HG03439 (cell line): ENCODE data around the gene SLC38A4.
"Not testable (repeated sequence)": the region's sequence is repeated elsewhere in the genome, so short reads cannot be mapped to it uniquely, and the experiment has no call there.

Source experiments
- ATAC-seq: cut with Tn5 transposase; IDR thresholded peaks from one replicate; pipeline ENCODE4 v1.9.1; 2021; ENCODE audit warnings: mild to moderate bottlenecking, moderate library complexity; ENCODE audit not compliant: unreplicated experiment

The SLC38A4 gene, protein sequence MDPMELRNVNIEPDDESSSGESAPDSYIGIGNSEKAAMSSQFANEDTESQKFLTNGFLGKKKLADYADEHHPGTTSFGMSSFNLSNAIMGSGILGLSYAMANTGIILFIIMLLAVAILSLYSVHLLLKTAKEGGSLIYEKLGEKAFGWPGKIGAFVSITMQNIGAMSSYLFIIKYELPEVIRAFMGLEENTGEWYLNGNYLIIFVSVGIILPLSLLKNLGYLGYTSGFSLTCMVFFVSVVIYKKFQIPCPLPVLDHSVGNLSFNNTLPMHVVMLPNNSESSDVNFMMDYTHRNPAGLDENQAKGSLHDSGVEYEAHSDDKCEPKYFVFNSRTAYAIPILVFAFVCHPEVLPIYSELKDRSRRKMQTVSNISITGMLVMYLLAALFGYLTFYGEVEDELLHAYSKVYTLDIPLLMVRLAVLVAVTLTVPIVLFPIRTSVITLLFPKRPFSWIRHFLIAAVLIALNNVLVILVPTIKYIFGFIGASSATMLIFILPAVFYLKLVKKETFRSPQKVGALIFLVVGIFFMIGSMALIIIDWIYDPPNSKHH

DNA sequence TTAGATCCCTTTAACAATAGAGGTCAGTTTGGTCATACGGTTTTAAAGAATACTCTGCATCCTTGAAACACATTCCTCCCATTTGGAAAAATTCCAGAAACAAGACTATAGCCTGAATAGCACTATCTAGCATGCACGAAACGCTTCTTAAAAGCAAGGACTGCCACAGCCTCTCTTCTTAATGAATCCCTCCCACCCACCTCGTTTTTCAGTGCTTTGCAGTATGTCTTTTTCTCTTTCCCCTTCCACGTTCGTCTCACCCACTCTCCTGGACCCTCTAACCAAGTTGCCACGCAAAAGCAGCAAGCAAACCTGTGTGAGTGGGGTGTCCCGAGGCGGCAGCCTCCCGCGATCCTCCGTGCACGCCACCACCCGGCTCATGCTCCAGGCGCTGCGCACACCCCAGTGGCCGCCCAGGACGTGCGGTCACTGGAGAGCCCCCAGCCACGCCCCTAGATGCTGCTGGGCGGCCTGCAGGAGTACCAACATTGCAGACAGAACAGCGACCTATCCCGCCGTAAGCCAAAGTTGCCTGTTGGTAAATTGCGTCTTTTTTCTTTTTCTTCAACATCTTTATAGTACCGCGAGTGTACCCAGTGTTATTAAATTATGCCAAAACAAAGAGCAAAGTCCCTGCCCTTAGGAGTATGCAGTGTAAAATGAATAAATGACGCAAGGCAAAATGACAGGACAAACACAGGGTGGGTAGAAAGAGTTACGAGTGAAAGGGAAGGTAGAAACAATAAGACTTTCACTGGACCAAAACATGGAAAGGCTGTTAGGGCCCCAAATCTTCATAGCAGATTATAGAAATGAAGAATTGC lies at the start of gene SLC38A4:
Gene SLC38A4, minus strand, starts transcription at position 407 of the 824 bp plus-strand sequence. CDS start 32,926 bp downstream, outside the sequence.
- no peak for ATAC-seq

DNA sequence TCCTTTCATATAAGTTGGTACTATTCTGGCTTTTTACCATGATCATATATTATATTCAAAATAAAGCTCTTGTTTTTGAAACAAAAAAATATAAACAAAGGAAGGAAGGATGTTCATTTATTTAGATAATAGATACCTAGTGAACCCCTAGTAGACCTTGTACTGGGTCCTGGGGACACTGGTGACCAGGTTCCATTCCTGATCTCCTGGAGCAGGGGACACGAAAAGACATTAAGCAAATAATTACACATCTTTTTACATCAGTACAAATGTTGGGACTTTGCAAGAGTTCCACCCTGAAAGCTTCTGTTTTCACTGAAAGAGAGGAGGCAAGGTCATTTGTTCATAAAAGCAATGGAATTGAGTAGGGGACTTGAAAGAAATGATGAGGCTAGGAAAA lies 49.3 kb upstream of the SLC38A4 start:
- ATAC-seq, result no peak

DNA sequence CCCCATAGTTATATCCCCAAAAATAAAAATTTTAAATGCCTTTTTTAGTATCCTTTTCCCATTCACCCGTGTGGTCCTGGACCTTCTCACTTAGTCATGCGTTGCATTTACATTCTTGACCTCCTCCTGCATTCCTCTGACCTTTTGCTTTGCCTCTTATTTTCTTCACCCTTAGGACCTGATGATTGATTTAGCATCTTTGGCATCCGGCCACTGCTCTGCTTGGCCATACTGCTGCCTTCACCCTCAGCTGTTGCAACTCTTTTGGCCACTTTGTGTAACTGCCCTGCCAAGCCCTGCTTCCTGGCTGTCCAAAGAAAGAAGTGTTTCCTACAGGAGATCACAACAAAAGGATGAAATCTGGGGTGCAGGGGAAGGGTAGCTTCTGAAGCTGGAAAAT lies 48.8 kb upstream of the SLC38A4 start:
- no peak for ATAC-seq

DNA sequence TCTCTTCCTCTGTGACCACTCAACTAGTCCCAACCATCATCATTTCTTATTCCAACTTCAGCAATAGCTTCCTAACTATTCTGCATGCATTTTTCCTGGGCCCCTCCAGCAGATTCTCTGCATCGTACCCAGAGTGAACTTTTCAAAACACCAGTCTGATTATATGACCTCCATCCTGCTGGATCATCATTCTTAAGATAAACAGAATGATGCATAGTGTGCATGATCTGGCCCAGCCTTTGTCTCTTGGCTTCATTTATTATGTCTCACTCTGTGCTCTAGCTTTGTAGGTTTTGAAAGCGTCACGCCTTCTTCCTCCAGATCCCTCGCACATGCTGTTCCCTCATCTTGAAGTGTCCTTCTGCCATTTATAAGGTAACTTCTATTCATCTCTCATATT lies 46.3 kb upstream of the SLC38A4 start:
- no peak for ATAC-seq

DNA sequence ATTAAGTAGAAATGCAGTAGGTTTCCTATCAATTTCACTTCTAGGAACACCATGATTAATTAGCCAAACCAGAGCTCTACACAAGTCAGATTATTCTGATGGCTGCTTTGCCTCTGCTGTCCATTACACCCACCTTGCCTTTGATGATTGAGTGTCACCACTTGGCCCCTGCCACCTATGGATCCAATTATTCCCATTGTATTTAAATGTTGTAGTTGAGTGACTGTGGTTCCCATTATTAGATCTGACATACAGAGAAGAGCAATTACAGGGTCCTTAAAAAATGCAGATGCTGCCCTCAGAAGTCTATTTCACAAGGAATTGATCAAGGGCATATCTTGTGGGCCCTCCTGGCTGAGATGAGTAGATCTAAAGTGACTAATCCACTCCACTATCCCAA lies 39.5 kb upstream of the SLC38A4 start:
- no peak for ATAC-seq

DNA sequence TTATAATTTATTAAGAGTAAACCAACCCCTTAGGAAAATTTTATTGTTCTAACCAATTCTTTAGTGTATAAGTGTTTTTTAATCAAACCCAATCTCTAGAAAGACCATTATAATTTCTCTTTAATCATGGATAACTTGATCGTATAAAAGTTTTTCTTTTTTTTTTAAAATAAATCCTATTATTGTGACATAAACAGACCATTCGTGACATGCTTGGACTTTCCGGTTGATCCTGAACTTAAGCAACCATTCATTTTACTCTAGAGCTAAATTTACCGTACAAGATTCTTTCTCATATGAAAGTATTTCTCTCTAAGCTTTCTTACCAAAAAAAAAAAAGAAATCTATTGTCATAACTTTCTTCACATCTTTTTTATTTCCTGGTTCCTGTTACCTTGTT lies 32.6 kb upstream of the SLC38A4 start:
- no peak for ATAC-seq

DNA sequence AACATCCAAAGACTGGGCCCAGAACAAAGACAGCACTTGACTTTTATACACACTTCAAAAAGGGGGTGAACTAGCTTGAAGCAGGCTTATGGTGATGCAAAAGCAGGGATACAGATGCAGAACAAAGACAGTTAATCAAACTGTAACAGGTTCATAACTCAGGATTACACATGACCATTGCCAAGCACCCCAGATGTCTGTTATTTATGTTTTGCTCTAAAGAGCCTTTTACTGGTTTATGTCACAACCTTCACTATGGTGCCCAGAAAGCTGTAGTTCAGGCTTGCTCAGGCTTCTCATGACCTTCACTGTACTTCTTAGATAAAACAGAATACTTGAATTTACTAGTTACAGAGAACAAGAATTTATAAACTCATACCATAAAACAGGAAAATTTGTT lies 31.7 kb upstream of the SLC38A4 start:
- no peak for ATAC-seq

DNA sequence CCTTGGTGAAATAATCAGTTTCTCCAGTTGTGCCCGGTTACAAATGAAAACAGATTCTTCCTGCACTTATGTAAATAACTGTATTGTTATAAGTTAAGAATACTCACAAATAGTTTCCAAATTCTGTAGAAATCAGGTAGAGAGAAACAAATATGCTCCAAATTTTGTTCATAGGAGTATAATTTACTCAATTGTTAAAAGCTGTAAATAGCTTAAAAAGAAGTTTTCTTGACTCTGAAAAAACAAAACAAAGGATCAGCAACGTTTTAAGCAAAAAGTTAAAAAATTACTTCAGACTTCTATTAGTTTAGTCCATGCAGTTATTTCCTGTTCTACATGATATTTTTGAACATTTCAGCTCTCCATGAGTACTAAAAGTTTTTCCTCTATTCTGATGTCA lies 30.0 kb upstream of the SLC38A4 start:
- no peak for ATAC-seq

DNA sequence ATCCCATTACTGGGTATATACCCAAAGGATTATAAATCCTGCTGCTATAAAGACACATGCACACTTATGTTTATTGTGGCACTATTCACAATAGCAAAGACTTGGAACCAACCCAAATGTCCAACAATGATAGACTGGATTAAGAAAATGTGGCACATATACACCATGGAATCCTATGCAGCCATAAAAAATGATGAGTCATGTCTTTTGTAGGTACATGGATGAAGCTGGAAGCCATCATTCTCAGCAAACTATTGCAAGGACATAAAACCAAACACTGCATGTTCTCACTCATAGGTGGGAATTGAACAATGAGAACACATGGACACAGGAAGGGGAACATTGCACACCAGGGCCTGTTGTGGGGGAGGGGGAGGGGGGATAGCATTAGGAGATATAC lies 28.4 kb upstream of the SLC38A4 start:
- ATAC-seq, result not testable (repeated sequence)

DNA sequence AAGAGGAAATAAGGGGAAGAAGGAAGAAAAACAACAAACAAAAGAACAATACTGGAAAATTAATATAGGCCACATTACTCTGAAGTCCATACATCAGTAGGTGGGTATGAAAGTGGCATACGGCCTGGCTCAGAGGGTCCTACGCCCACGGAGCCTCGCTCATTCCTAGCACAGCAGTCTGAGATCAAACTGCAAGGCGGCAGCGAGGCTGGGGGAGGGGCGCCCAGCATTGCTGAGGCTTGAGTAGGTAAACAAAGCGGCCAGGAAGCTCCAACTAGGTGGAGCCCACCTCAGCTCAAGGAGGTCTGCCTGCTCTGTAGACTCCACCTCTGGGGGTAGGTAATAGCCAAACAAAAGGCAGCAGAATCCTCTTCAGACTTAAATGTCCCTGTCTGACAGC lies 23.0 kb upstream of the SLC38A4 start:
- ATAC-seq, result not testable (repeated sequence)

DNA sequence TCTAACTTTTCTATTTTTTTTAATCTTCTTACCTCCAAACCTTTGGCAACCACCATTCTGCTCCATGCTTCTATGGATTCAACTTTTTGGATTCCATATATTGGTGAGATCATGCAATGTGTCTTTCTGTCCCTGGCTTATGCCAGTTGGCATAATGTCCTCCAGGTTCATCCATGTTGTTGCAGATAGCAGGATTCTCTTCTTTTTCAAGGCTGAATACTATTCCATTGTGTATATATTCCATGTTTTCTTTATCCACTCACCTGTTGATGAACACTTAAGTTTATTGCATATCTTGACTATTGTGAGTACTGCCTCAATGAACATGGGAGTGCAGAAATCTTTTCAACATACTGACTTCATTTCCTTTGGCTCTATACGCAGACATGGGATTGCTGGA lies 21.2 kb upstream of the SLC38A4 start:
- no peak for ATAC-seq

DNA sequence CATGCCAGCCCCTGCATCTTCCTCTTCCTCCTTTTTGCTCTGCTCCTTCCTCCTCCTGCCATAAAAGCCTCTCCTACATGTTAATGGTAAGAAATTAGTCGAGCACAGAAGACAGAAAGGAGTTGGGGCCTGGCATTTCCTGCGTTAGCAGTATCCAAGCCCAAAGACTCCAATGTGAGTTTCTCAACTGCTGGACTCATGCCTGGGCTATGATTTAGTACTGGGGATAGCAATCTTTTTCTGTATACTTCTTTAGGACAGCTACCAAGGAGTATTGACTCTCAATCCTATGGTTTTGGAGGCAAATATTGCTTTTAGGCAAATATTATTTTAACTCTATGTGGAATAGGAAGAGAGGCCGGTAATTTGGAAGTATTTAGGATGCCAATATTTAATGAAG lies 18.0 kb upstream of the SLC38A4 start:
- ATAC-seq, result no peak

DNA sequence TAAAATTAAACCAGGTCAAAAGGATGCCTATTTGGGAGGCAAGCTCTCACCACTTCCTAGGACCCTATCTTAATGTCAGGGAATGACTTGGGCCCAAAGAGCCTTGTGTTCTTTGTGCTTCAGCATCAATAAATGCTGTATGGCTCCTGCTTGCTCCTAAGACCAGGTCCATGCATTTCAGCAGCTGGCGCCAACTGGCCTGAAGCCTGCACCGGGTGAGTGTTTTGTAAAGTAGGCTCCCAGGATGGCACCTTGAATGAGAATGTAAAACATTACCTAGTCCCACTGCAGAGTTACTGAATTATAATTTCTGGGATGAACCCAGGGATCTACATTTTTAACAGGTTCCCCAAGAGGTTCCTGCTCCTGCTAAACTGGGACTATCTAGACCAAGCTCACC lies 16.1 kb upstream of the SLC38A4 start:
- ATAC-seq, result no peak

DNA sequence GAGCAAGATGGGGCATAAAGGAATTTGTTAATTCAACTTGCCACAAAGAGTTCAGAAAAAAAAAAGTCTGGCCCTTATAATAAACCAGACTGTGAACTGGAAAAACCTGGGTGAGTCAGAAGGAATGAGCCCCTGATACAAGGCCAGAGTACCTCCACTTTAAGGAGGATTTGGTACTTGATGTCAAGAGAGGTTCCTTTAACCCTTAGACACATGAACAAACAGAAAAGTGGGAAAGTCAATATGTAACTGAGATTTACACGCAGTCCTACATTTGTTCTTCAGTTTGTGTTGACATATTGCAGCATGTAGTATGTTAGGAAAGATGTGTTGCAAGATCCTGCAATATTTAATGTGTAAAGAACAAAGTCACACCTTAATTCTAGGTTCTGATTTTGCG lies 14.2 kb upstream of the SLC38A4 start:
- ATAC-seq, result no peak

DNA sequence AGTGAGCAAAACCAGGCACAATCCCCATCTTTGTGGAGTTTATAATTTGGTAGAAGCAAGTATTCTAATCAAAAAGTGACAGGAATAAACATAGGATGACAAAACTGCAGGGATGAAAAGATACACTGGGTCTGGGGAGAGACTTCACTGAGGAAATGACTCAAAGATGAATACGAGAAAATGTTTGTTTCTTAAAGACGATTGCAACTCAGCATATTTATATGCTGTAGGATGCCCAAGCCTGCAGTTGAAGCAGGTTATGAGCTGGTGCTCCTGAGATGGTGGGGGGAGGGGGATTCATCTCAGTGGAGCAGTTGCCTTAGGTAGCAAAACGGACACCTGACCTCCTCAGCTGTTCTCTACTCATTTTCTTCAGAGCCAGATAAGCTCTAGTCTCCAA lies 13.4 kb upstream of the SLC38A4 start:
- ATAC-seq, result no peak

DNA sequence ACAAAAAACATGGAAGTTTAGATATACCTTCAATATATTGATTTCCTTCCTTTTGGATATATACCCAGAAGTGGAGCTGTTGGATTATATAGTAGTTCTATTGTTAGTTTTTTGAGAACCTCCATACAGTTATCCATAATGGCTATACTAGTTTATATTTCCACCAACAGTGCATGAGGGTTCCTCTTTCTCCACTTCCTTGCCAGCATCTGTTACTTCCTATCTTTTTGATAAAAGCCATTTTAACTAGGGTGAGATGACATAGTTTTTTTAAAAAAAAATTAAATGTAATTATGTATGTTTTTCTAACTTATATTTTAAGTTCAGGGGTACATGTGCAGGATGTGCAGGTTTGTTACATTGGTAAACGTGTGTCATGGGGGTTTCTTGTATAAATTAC lies 10.0 kb upstream of the SLC38A4 start:
- no peak for ATAC-seq

DNA sequence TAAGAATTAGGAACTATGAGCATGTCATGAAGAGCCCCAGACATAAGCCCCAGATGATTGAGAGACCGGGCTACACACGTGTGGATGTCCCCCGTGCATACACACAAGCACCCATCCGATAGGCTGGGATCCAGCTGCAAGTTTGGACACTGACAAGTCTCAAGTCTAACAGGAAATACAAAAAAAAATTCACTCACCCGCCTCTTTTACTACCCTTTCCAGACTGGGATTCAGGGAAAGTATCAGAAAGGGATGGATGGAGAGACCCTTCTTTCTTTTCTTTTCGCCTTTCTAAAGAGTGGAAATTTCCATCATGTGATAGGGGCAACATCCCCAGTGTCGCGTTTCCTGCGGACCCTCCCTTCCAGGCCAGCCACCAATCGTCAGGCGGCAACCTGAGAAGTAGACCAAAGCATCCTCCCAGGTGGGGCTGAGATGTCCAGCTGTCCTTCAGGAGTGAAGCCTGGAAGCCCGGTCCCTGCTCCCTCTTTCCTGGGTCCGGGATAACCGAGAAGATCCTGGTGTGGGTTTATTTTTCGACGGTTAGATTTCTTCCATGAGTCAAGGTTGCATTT lies 6.4 kb upstream of the SLC38A4 start:
- ATAC-seq, result no peak

DNA sequence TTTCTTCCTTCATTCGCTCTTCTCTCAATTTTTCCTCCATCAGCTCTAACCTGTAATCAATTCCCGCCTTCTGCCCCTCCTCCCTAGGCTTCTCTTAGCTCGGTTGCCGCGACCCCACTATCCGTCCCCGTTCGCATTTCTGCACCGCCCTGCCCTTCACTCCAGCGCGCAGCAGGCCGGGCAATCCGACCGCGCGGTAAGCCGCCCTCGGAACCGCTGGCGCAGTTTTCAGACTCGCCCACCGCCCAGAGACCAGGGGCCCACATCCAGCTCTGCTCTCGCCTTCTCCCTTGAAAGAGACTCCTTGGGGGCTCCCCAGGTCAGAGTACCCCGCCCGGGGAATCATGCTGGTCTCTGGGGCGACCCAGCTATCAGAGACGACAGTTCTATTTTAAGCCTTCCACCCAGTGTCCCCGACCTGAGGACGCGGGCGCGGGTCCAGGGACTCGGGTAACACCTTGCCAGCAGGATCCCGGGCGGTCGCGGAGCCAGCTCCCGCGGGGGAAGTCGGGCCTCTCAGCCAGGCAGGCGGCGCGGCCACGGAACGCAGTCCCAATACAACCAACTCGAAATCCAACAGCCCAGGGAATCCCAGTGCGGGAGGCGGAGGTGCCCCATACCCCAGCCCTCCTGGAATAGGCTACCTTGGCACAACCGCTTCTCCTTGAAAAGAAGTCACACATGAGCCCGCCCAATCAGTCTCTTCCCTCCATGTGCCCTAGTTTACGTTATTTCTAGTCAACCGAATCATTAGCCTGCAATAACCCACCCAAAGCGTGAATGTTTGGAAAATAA lies 5.7 kb upstream of the SLC38A4 start:
- no peak for ATAC-seq

DNA sequence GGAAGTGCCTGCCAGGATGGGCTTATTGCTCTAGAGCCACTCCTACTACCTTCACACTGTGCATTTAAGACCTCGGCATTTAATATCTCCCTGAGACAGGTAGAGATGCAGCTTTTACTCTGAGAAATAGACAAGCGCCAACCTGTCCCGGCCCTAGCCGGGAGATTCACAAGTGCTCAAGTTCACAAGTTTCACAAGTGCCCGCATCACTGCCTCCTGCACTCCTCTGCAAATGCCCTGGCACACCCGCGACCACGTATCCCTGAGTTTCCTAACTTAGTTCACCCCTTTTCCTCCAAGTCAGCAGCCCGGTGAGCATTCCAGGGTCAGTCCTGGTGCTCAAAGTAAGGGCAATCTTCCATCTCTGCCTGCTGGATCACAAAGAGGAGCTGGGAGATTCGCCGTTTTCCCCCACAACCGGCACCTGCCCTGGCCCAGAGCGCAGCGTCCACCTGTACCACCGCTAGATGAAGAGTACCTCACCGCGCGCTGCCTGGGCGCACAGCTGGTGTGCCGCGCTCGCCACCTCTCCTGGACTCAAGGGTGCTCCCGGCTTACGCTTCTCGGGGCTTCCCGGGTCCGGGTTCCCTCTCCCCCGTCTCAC lies 5.0 kb upstream of the SLC38A4 start:
- no peak for ATAC-seq

DNA sequence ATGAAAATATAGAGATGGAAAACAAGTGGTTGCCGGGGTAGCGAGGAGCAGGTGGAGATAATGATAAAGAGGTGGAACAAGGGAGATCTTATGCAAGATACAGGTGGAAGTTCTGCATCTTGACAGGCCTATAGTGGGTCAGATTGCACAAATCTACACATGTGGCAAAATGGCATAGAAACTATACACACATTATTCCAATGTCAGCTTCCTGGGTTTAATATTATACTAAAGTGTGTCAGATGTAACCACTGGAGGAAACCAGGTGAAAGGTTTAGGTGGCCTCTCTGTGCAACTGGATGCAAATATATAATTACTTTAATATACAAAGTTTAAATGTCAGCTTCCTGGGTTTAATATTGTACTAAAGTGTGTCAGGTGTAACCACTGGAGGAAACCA lies 1.1 kb downstream of the SLC38A4 start:
- ATAC-seq, result no peak
